MM.1S (cell line): Measurements from ENCODE around the gene TACC2.

ENCODE experiments used
- DNase-seq: peaks from one replicate; pipeline ENCODE4 v3.0.0-alpha.2; 2015
- H2AFZ ChIP-seq: fragments of 300-600 bp; sonication (generic); 2 replicates; pipeline ENCODE4 v1.6.0; 2016; ENCODE audit warnings: antibody characterized with exemption, low read length
- H3F3A ChIP-seq: fragments of 300-600 bp; sonication (generic); 2 replicates; pipeline ENCODE4 v1.6.1; 2016; ENCODE audit warnings: mild to moderate bottlenecking, antibody characterized with exemption, low read length, moderate library complexity, mixed read lengths; ENCODE audit not compliant: insufficient read depth
- H3K27ac ChIP-seq: fragments of 300-600 bp; sonication (generic); 2 replicates; pipeline ENCODE4 v1.5.1; 2016; ENCODE audit warnings: mild to moderate bottlenecking, low read length
- H3K27me3 ChIP-seq: fragments of 300-600 bp; sonication (generic); replicated peaks from 2 replicates; pipeline ENCODE4 v1.6.0; 2016; ENCODE audit warnings: low read length; ENCODE audit not compliant: insufficient read depth
- H3K36me3 ChIP-seq: fragments of 300-600 bp; sonication (generic); replicated peaks from 2 replicates; pipeline ENCODE4 v1.6.1; 2016; ENCODE audit warnings: mild to moderate bottlenecking, low read length, mixed read lengths; ENCODE audit not compliant: insufficient read depth
- H3K4me1 ChIP-seq: fragments of 300-600 bp; sonication (generic); 2 replicates; pipeline ENCODE4 v1.6.1; 2016; ENCODE audit warnings: low read length, mixed read lengths
- H3K4me2 ChIP-seq: fragments of 300-600 bp; sonication (generic); 2 replicates; pipeline ENCODE4 v1.6.0; 2016; ENCODE audit warnings: low read depth, low read length
- H3K4me3 ChIP-seq: fragments of 300-600 bp; sonication (generic); 2 replicates; pipeline ENCODE4 v1.5.1; 2016; ENCODE audit warnings: low read length, mixed read lengths
- H3K79me2 ChIP-seq: fragments of 300-600 bp; sonication (generic); 2 replicates; pipeline ENCODE4 v1.6.1; 2016; ENCODE audit warnings: mixed run types, low read length, mixed read lengths
- H3K9ac ChIP-seq: fragments of 300-600 bp; sonication (generic); 2 replicates; pipeline ENCODE4 v1.6.1; 2016; ENCODE audit warnings: low read length, mixed read lengths
- H3K9me2 ChIP-seq: fragments of 300-600 bp; sonication (generic); replicated peaks from 2 replicates; pipeline ENCODE4 v1.6.1; 2016; ENCODE audit warnings: mild to moderate bottlenecking, low read length, mixed read lengths; ENCODE audit not compliant: insufficient read depth
- H3K9me3 ChIP-seq: fragments of 300-600 bp; sonication (generic); replicated peaks from 2 replicates; pipeline ENCODE4 v1.6.1; 2016; ENCODE audit warnings: mild to moderate bottlenecking, low read length, mixed read lengths; ENCODE audit not compliant: insufficient read depth
- H4K20me1 ChIP-seq: fragments of 300-600 bp; sonication (generic); 2 replicates; pipeline ENCODE4 v1.6.1; 2016; ENCODE audit warnings: mild to moderate bottlenecking, low read length, moderate library complexity, mixed read lengths; ENCODE audit not compliant: insufficient read depth
- CTCF ChIP-seq: fragments of 300-600 bp; sonication (generic); IDR thresholded peaks from 2 replicates; pipeline ENCODE4 v1.5.1; 2016; ENCODE audit warnings: antibody characterized with exemption, low read length, mixed read lengths
- EZH2 ChIP-seq: fragments of 300-600 bp; sonication (generic); optimal IDR thresholded peaks from 2 replicates; pipeline ENCODE3; 2017; ENCODE audit warnings: low read depth, mild to moderate bottlenecking, antibody characterized with exemption, low read length, mixed read lengths
- EZH2phosphoT487 ChIP-seq: fragments of 300-600 bp; sonication (generic); IDR thresholded peaks from 2 replicates; pipeline ENCODE4 v1.6.1; 2018; ENCODE audit warnings: antibody characterized with exemption, low read length

TACC2 gene

GRCh38 chr10:122269059-122269687 lies 280.2 kb downstream of the TACC2 start:
- Histone ChIP-seq H3K9ac (no peak overlapping the region), H3K36me3 (no peaks in the 10 kb centered on the region), H3K4me2 (no peak overlapping the region), H3K9me2 (no peaks in the 10 kb centered on the region), H3K4me1 (no peaks in the 10 kb centered on the region), H3K9me3 (no peaks in the 10 kb centered on the region), H3K27me3 (no peaks in the 10 kb centered on the region), H2AFZ (no peak overlapping the region), H3F3A (no peaks in the 10 kb centered on the region), H4K20me1 (no peaks in the 10 kb centered on the region), H3K79me2 (no peaks in the 10 kb centered on the region), H3K4me3 (no peak overlapping the region), H3K27ac (no peak overlapping the region)
- TF ChIP-seq CTCF (no peak), EZH2phosphoT487 (no peak), EZH2 (no peak)
- DNase-seq: no peak

GRCh38 chr10:122271076-122271475 lies 282.1 kb downstream of the TACC2 start, which contains the start of gene BTBD16:
Gene BTBD16, plus strand, starts transcription at chr10:122271296. Its CDS starts 3,786 bp downstream, at chr10:122275082.
- no peaks in the 10 kb centered on the region for H3K4me1 ChIP-seq
- H3F3A ChIP-seq: no peaks in the 10 kb centered on the region
- H3K9me2 ChIP-seq: no peaks in the 10 kb centered on the region
- no peak within 1 kb of the TSS for H3K9ac ChIP-seq
- no peaks in the 10 kb centered on the region for H3K79me2 ChIP-seq
- no peak for TF ChIP-seq EZH2
- TF ChIP-seq EZH2phosphoT487: no peak
- no peak for TF ChIP-seq CTCF
- no peaks in the 10 kb centered on the region for H3K36me3 ChIP-seq
- H2AFZ ChIP-seq: no peak within 1 kb of the TSS
- no peaks in the 10 kb centered on the region for H3K27me3 ChIP-seq
- DNase-seq: no peak
- no peak within 1 kb of the TSS for H3K27ac ChIP-seq
- no peak within 1 kb of the TSS for H3K4me3 ChIP-seq
- H4K20me1 ChIP-seq: no peaks in the 10 kb centered on the region
- no peaks in the 10 kb centered on the region for H3K9me3 ChIP-seq
- no peak within 1 kb of the TSS for H3K4me2 ChIP-seq

GRCh38 chr10:122273966-122274545 lies 285.1 kb downstream of the TACC2 start:
- H3K27me3 ChIP-seq: no peaks in the 10 kb centered on the region
- H3F3A ChIP-seq: no peaks in the 10 kb centered on the region
- no peaks in the 10 kb centered on the region for H3K79me2 ChIP-seq
- no peaks in the 10 kb centered on the region for H3K9me2 ChIP-seq
- H2AFZ ChIP-seq: no peak overlapping the region
- DNase-seq: no peak
- H3K9ac ChIP-seq: no peak overlapping the region
- H3K4me3 ChIP-seq: no peak overlapping the region
- H4K20me1 ChIP-seq: no peaks in the 10 kb centered on the region
- no peaks in the 10 kb centered on the region for H3K9me3 ChIP-seq
- no peaks in the 10 kb centered on the region for H3K36me3 ChIP-seq
- H3K27ac ChIP-seq: no peak overlapping the region
- no peak for TF ChIP-seq EZH2
- no peak for TF ChIP-seq EZH2phosphoT487
- TF ChIP-seq CTCF: no peak
- no peaks in the 10 kb centered on the region for H3K4me1 ChIP-seq
- no peak overlapping the region for H3K4me2 ChIP-seq
